ENCODE results near the gene ZIC4. TPM values are rescaled to one million over a fixed set of nuclear protein-coding genes. Genes with fewer than 3 reads are reported as not detected.

The ZIC4 gene
- total and polyA plus RNA-seq, 9 of the 15 experiments (the other 6 are each of a cell fraction or from before 2014, with no cell fraction given) = not detected

DNA sequence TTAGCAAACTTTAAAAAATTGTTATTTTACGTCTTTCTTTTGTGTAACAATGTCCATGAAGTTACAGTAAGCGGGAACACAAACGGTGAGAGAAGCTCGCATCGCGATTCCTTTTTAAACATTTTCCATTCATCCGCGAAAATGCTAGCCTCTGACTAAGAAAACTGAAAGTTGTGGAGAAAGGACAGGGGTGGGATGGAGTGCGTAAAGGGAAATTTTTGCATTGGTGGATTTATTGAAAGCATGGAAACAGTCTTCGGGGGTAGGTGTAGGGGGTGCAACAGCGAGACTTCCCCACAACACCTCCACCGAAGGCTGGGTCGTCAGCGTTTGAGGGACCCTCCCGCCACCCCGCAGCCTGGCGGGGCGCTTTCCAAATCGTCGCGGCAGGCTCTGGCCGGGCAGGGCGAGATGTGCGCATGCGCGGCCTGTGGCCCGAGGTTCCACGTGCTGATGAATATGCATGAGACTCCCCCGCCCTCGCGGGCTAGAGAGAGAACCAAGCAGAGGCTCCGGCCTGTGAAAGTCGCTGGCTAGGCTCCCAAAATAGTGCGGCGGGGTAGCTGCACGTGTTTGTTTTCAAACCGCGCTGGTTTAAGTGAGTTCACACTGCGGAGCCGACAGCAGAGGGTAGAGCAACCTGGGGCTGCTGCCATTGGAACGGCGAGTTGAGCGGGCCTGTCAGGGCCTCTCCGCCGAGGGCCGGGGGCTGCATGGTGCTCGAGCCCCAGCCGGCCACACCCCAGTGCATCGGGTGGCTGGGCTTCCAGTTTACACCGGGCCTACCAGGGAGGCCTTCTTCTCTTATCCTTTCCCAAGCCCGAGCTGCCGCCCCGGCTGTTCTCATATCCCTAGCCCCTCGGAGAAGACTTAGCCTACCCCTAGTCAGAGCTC, 12.7 kb upstream of the ZIC4 start (continued):
- TF ChIP-seq VEZF1 (CRISPR knock-in tag; IDR thresholded peaks at IDR 0.05) (no peak), HNRNPH1 (optimal IDR thresholded peaks at IDR 0.05; ENCODE audit: low read depth, low read length) (no peak), USF1 (CRISPR knock-in tag; IDR thresholded peaks at IDR 0.05) (no peak), NRF1 (conservative IDR thresholded peaks at IDR 0.05 in 1 of 2, IDR thresholded peaks at IDR 0.05 in 1 of 2) (peak; percentile 90 to 92), ZNF584 (CRISPR knock-in tag; IDR thresholded peaks at IDR 0.05; ENCODE audit: low read depth) (no peak), CCNT2 (IDR thresholded peaks at IDR 0.05; ENCODE audit: borderline replicate concordance, extremely low read depth, insufficient read length, low read depth, low read length) (no peak)
- TF ChIP-seq, protein P1, sequence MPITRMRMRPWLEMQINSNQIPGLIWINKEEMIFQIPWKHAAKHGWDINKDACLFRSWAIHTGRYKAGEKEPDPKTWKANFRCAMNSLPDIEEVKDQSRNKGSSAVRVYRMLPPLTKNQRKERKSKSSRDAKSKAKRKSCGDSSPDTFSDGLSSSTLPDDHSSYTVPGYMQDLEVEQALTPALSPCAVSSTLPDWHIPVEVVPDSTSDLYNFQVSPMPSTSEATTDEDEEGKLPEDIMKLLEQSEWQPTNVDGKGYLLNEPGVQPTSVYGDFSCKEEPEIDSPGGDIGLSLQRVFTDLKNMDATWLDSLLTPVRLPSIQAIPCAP (CRISPR knock-in tag; IDR thresholded peaks at IDR 0.05; ENCODE audit: borderline replicate concordance) = no peak
- TF ChIP-seq, protein P2, sequence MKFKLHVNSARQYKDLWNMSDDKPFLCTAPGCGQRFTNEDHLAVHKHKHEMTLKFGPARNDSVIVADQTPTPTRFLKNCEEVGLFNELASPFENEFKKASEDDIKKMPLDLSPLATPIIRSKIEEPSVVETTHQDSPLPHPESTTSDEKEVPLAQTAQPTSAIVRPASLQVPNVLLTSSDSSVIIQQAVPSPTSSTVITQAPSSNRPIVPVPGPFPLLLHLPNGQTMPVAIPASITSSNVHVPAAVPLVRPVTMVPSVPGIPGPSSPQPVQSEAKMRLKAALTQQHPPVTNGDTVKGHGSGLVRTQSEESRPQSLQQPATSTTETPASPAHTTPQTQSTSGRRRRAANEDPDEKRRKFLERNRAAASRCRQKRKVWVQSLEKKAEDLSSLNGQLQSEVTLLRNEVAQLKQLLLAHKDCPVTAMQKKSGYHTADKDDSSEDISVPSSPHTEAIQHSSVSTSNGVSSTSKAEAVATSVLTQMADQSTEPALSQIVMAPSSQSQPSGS (CRISPR knock-in tag; IDR thresholded peaks at IDR 0.05) = no peak
- TF ChIP-seq, protein P3, sequence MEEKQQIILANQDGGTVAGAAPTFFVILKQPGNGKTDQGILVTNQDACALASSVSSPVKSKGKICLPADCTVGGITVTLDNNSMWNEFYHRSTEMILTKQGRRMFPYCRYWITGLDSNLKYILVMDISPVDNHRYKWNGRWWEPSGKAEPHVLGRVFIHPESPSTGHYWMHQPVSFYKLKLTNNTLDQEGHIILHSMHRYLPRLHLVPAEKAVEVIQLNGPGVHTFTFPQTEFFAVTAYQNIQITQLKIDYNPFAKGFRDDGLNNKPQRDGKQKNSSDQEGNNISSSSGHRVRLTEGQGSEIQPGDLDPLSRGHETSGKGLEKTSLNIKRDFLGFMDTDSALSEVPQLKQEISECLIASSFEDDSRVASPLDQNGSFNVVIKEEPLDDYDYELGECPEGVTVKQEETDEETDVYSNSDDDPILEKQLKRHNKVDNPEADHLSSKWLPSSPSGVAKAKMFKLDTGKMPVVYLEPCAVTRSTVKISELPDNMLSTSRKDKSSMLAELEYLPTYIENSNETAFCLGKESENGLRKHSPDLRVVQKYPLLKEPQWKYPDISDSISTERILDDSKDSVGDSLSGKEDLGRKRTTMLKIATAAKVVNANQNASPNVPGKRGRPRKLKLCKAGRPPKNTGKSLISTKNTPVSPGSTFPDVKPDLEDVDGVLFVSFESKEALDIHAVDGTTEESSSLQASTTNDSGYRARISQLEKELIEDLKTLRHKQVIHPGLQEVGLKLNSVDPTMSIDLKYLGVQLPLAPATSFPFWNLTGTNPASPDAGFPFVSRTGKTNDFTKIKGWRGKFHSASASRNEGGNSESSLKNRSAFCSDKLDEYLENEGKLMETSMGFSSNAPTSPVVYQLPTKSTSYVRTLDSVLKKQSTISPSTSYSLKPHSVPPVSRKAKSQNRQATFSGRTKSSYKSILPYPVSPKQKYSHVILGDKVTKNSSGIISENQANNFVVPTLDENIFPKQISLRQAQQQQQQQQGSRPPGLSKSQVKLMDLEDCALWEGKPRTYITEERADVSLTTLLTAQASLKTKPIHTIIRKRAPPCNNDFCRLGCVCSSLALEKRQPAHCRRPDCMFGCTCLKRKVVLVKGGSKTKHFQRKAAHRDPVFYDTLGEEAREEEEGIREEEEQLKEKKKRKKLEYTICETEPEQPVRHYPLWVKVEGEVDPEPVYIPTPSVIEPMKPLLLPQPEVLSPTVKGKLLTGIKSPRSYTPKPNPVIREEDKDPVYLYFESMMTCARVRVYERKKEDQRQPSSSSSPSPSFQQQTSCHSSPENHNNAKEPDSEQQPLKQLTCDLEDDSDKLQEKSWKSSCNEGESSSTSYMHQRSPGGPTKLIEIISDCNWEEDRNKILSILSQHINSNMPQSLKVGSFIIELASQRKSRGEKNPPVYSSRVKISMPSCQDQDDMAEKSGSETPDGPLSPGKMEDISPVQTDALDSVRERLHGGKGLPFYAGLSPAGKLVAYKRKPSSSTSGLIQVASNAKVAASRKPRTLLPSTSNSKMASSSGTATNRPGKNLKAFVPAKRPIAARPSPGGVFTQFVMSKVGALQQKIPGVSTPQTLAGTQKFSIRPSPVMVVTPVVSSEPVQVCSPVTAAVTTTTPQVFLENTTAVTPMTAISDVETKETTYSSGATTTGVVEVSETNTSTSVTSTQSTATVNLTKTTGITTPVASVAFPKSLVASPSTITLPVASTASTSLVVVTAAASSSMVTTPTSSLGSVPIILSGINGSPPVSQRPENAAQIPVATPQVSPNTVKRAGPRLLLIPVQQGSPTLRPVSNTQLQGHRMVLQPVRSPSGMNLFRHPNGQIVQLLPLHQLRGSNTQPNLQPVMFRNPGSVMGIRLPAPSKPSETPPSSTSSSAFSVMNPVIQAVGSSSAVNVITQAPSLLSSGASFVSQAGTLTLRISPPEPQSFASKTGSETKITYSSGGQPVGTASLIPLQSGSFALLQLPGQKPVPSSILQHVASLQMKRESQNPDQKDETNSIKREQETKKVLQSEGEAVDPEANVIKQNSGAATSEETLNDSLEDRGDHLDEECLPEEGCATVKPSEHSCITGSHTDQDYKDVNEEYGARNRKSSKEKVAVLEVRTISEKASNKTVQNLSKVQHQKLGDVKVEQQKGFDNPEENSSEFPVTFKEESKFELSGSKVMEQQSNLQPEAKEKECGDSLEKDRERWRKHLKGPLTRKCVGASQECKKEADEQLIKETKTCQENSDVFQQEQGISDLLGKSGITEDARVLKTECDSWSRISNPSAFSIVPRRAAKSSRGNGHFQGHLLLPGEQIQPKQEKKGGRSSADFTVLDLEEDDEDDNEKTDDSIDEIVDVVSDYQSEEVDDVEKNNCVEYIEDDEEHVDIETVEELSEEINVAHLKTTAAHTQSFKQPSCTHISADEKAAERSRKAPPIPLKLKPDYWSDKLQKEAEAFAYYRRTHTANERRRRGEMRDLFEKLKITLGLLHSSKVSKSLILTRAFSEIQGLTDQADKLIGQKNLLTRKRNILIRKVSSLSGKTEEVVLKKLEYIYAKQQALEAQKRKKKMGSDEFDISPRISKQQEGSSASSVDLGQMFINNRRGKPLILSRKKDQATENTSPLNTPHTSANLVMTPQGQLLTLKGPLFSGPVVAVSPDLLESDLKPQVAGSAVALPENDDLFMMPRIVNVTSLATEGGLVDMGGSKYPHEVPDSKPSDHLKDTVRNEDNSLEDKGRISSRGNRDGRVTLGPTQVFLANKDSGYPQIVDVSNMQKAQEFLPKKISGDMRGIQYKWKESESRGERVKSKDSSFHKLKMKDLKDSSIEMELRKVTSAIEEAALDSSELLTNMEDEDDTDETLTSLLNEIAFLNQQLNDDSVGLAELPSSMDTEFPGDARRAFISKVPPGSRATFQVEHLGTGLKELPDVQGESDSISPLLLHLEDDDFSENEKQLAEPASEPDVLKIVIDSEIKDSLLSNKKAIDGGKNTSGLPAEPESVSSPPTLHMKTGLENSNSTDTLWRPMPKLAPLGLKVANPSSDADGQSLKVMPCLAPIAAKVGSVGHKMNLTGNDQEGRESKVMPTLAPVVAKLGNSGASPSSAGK (IDR thresholded peaks at IDR 0.05) = peak; percentile 63

Data from K562 (cell line).